Neuron (in vitro differentiated cells): Measurements from ENCODE around the gene OPN1SW.
A peak's percentile ranks its signal among the peaks of the same experiment; 100 is the strongest.

Source experiments
- H2AFZ ChIP-seq: one replicate; pipeline ENCODE4 v1.6.1; 2013; ENCODE audit warnings: low read depth, mild to moderate bottlenecking, inconsistent platforms, low read length, moderate library complexity
- H3K27me3 ChIP-seq: one replicate; pipeline ENCODE4 v1.6.1; 2013; ENCODE audit warnings: low read length; ENCODE audit not compliant: insufficient read depth
- H3K36me3 ChIP-seq: one replicate; pipeline ENCODE4 v1.6.1; 2013; ENCODE audit warnings: low read length; ENCODE audit not compliant: insufficient read depth
- H3K4me1 ChIP-seq: one replicate; pipeline ENCODE4 v1.6.1; 2013; ENCODE audit warnings: low read length; ENCODE audit not compliant: insufficient read depth
- H3K4me3 ChIP-seq: 2 replicates; pipeline ENCODE4 v1.5.1; 2013; ENCODE audit warnings: mild to moderate bottlenecking, low read length, moderate library complexity
- H3K9me3 ChIP-seq: one replicate; pipeline ENCODE4 v1.6.1; 2013; ENCODE audit warnings: low read length

The OPN1SW gene

DNA sequence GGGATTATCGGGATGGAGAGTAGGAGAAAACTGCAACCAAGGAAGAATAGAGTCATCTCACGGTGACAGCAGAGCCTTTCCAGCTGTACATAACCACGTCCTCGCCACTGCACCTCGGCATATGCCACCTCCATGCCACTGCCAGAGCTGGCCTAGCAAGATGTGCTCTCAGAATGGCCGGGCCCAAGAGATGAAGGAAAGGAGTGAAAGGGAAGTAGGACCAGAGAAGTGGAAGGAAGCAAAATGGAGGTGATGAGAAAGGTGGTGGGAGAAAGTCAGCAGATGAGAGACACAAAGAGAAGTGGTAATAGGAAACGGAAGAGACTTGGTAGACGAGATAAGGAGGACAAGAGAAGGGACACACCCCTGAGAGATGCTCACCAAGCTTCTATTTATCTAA, 44.4 kb downstream of the OPN1SW start:
- Histone ChIP-seq H3K4me3 (no peak overlapping the region), H3K27me3 (peaks cover 24% of the 10 kb centered on the region), H3K9me3 (no peaks in the 10 kb centered on the region), H3K4me1 (peaks cover 8% of the 10 kb centered on the region), H2AFZ (no peak overlapping the region), H3K36me3 (no peaks in the 10 kb centered on the region)

DNA sequence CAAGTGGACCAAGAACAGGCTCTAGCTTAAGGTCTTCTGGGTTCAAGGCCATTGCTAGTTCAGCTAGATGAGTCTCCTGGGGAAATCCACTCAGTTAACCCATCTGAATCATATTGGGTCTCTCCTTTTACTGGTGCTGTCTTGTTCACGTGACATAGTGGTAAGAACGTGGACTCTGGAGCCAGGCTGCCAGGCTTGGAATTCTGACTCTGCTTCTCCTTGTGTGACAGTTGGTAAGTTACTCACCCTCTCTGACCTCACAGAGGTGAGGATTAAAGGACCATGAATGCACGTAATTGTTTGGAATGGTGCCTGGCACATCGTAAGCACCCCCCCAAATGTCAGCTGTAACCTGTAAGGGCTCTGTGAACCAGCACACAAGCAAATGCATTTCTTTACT, 46.1 kb downstream of the OPN1SW start:
- Histone ChIP-seq H3K9me3 (no peaks in the 10 kb centered on the region), H3K4me1 (peaks cover 16% of the 10 kb centered on the region), H2AFZ (no peak overlapping the region), H3K27me3 (peaks cover 24% of the 10 kb centered on the region), H3K4me3 (no peak overlapping the region), H3K36me3 (no peaks in the 10 kb centered on the region)

DNA sequence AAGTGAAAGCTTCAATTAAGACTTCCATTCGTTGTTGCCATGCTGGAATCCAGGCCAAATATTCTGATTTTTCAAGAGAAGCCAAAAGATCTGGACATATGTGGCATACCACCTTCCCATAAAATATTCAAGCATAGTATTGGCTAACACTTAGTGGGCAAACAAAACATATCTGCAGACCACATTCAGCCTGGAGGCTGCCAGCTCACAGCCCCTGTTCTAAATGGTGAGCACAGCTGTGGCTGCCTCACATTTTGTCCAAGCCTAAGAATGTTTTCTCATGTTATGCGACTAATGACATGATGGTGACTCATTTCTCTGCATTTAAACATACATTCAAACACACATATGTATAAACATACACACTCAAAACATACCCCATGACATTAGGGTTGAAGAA, 47.0 kb downstream of the OPN1SW start:
- no peaks in the 10 kb centered on the region for H3K36me3 ChIP-seq
- H2AFZ ChIP-seq = no peak overlapping the region
- no peaks in the 10 kb centered on the region for H3K9me3 ChIP-seq
- peaks cover 16% of the 10 kb centered on the region for H3K4me1 ChIP-seq
- H3K4me3 ChIP-seq = no peak overlapping the region
- H3K27me3 ChIP-seq = peaks cover 24% of the 10 kb centered on the region

DNA sequence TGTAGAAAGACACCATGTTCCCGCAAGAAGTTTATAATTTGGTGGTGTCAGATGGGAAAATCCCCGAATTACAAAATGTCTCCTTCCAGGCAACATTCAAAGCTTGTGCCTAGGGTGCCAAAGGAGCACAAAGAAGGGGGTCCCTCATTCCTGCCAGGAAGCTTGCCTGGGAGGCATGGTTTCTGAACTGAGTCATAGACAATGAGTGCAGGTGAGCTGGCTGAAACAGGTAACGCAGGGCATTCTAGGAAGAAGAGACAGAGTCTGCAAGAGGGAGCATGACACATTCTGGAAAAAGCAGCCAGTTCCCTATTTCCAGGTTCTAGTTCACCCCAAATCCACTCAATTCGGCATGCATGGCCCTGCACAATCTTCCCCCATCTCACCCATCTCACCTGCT, 48.4 kb downstream of the OPN1SW start:
- no peak overlapping the region for H3K4me3 ChIP-seq
- H2AFZ ChIP-seq = no peak overlapping the region
- H3K36me3 ChIP-seq = no peaks in the 10 kb centered on the region
- peaks cover 14% of the 10 kb centered on the region for H3K27me3 ChIP-seq
- H3K4me1 ChIP-seq = peaks cover 16% of the 10 kb centered on the region
- H3K9me3 ChIP-seq = no peaks in the 10 kb centered on the region

DNA sequence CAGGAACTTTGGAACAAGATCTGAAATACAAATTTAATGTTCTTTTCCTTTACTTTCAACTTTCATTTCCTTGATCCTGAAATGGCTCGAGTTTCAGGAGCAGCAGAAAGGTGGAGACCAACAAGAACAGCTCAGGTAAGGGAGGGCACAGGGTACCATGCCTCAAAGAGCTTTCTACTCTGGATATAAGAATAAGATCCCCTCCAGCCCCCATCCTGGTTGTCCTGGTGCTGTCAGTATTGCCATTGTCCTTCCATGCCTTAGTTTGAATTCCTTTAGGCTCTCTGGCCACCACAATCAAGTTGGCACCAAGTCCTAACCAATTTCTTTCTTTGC, 48.9 kb downstream of the OPN1SW start:
- Histone ChIP-seq H3K9me3 (no peaks in the 10 kb centered on the region), H3K27me3 (peaks cover 11% of the 10 kb centered on the region), H2AFZ (peak overlapping the region; percentile 92), H3K36me3 (no peaks in the 10 kb centered on the region), H3K4me3 (no peak overlapping the region), H3K4me1 (peaks cover 16% of the 10 kb centered on the region)

DNA sequence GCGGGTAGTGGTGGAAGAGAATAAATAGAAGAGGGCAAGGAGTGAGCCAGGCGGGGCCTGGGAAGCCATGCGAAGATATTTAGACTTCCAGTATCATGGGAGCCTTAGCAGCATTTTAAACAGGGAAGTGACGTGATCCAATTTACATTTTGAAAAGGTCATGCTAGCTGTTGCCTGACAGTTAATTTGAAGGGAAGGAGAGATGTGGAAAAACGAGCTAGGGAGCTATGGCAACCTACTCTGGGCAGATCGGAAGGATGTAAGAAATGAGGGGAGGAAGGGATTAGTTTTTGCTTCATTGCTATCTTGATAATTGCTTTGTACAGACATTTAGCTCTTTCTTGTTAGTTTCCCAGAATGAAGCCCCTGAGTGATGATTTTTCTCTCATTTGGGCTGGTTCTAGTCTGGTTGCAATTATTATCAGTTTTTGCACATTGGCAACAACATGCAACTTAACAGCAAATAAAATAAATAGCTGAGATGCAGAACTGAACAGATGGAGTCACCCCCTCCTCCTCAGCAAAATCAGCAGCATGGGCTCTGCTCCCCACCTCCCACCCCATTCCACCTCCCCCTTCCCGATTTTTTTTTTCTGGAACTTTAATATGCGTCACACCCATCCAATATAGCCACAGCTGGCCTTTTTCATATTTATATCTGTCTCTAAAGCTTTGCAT, 49.4 kb downstream of the OPN1SW start:
- no peak overlapping the region for H3K4me3 ChIP-seq
- H2AFZ ChIP-seq = peak overlapping the region; percentile 92

DNA sequence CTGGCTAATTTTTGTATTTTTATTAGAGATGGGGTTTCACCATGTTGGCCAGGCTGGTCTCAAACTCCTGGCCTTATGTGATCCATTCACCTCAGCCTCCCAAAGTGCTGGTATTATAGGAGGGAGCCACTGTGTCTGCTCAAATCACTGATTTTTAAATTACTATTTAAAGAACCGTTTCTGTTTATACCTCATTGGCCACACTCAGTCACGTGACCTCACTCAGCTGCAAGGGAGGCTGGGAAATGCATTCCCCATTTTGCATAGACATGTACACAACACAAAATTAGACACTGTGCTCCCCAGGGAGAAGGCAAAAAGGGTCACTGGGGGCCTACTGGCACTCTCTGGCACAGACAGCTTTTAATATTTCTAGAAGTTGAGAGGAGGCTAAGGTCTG, 50.1 kb downstream of the OPN1SW start:
- H3K9me3 ChIP-seq = no peaks in the 10 kb centered on the region
- peaks cover 16% of the 10 kb centered on the region for H3K4me1 ChIP-seq
- peaks cover 2% of the 10 kb centered on the region for H3K27me3 ChIP-seq
- no peak overlapping the region for H3K4me3 ChIP-seq
- peak overlapping the region; percentile 92 for H2AFZ ChIP-seq
- no peaks in the 10 kb centered on the region for H3K36me3 ChIP-seq

More for the DNA sequence above, 49.4 kb downstream of the OPN1SW start:
- Histone ChIP-seq H3K9me3 (no peaks in the 10 kb centered on the region), H3K27me3 (peaks cover 6% of the 10 kb centered on the region), H3K4me1 (peaks cover 16% of the 10 kb centered on the region), H3K36me3 (no peaks in the 10 kb centered on the region)

DNA sequence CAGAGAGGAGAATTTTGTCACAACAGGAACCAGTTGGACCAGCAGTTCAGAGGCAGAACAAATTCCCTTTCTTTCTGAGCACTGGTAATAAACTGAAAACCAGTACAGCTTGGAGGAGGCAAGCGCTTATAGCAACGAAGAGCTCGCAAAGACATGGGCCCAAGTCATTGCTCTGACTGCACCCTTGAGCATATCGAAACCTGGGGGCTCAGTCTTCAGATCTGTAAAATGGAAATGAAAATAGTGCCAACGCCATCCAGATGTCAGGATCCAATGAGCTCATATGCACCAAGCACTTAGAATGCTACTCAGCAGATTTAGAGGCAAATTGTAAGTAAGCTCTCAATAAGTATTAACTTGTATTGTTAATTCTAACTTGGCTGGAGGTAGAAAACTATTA, 50.9 kb downstream of the OPN1SW start:
- Histone ChIP-seq H3K4me3 (no peak overlapping the region), H3K4me1 (peaks cover 16% of the 10 kb centered on the region), H3K27me3 (no peaks in the 10 kb centered on the region), H3K9me3 (no peaks in the 10 kb centered on the region), H2AFZ (no peak overlapping the region), H3K36me3 (no peaks in the 10 kb centered on the region)
